Left ventricle myocardium inferior (tissue), 1 donor: ENCODE measurements around the gene NABP1. TPM values are rescaled to one million over a fixed set of nuclear protein-coding genes. Genes with fewer than 3 reads are reported as not detected.
"Not testable (repeated sequence)": the region's sequence is repeated elsewhere in the genome, so short reads cannot be mapped to it uniquely, and the experiment has no call there.

Source experiments
- DNase-seq: peaks from one replicate; pipeline ENCODE4 v3.0.0-alpha.2; 2020
- H3K27ac ChIP-seq: fragments of 200-600 bp; replicated peaks from 2 replicates; pipeline ENCODE4 v1.8.0; 2021
- H3K27me3 ChIP-seq: fragments of 200-600 bp; 2 replicates; pipeline ENCODE4 v1.8.0; 2021; ENCODE audit warnings: low read depth
- H3K36me3 ChIP-seq: fragments of 200-600 bp; 2 replicates; pipeline ENCODE4 v1.8.0; 2021
- H3K4me1 ChIP-seq: fragments of 200-600 bp; 2 replicates; pipeline ENCODE4 v1.8.0; 2021
- H3K4me3 ChIP-seq: fragments of 200-600 bp; 2 replicates; pipeline ENCODE4 v1.8.0; 2021; ENCODE audit warnings: mild to moderate bottlenecking, moderate library complexity
- H3K9me3 ChIP-seq: fragments of 200-600 bp; replicated peaks from 2 replicates; pipeline ENCODE4 v1.8.0; 2021
- CTCF ChIP-seq: fragments of 200-600 bp; IDR thresholded peaks from 2 replicates; pipeline ENCODE4 v1.8.0; 2021; ENCODE audit warnings: antibody characterized with exemption, mild to moderate bottlenecking, borderline replicate concordance
- intact Hi-C: fragments of 100-400 bp; cut with micrococcal nuclease; formaldehyde crosslinking; loops from one replicate; pipeline ENCODE4 v1.11.0; 2022
- total RNA-seq: library from RNA; stranded (reverse); fragmentation: NEBNext Ultra II Directional; extraction: Animal tissue kit (Norgen Biotek cat#: 25700); gene quantifications from one replicate; pipeline ENCODE4 v1.2.1, GENCODE V29; 2021
- donor health status: DM: no; HTN: yes; CAD: no; lungs with severe emphysema.

NABP1 gene
- total RNA-seq, 1 donor from 2014 or later = 3.3 TPM

- H3K4me1 ChIP-seq = peaks cover 3% of the 10 kb centered on the region
- peak overlapping the region; percentile 18 for H3K27ac ChIP-seq
- TF ChIP-seq CTCF = no peak
- intact Hi-C loops = no loop called here
- no peaks in the 10 kb centered on the region for H3K9me3 ChIP-seq
- H3K36me3 ChIP-seq = no peaks in the 10 kb centered on the region
- DNase-seq = no peak
- peaks cover 5% of the 10 kb centered on the region for H3K27me3 ChIP-seq
- H3K4me3 ChIP-seq = no peak overlapping the region
Observed at GRCh38 chr2:191638079-191638801, 39.7 kb upstream of the NABP1 start.

DNA sequence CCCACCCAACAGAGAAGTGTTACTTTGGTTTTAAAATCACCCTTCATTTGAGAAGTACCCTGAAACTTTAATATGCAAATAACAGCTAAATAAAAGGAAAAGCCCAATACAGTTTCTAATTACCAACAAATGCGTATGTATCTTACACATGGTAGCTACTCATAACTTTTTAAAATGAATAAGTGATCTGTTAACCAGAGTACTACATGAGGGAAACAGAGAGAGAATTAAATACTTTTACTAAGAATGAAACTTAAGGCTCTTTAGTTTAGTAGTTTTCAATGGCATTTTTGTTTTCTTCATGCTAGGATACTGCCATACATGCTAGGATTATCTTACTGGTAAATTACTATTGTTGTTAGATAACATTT lies 39.1 kb upstream of the NABP1 start:
- peaks cover 5% of the 10 kb centered on the region for H3K27me3 ChIP-seq
- peaks cover 3% of the 10 kb centered on the region for H3K4me1 ChIP-seq
- DNase-seq = no peak
- intact Hi-C loops = no loop called here
- no peak for TF ChIP-seq CTCF
- no peak overlapping the region for H3K4me3 ChIP-seq
- no peaks in the 10 kb centered on the region for H3K9me3 ChIP-seq
- H3K36me3 ChIP-seq = no peaks in the 10 kb centered on the region
- no peak overlapping the region for H3K27ac ChIP-seq

DNA sequence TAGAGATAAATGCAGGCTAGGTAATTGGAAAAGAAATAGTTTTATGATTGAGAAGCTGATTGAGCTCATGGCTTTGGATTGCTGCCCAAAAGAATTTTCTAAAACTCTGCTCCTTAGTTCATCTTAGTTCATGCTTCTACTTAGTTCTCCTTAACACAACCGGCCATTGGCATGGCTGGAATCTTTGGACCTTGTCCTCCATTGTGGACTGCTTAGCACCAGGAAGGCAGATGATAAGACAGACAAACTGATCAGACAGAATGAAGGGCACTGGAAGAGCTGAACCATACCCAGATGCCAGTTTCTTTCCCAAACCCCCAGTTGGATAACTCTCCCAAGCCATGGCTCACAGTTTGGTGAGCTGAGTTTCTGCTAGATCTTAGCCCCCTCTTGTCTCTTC lies 36.3 kb upstream of the NABP1 start:
- peaks cover under 1% of the 10 kb centered on the region for H3K27me3 ChIP-seq
- H3K27ac ChIP-seq = no peak overlapping the region
- H3K36me3 ChIP-seq = no peaks in the 10 kb centered on the region
- H3K4me3 ChIP-seq = no peak overlapping the region
- DNase-seq = no peak
- TF ChIP-seq CTCF = no peak
- H3K9me3 ChIP-seq = no peaks in the 10 kb centered on the region
- intact Hi-C loops = no loop called here
- peaks cover 3% of the 10 kb centered on the region for H3K4me1 ChIP-seq

DNA sequence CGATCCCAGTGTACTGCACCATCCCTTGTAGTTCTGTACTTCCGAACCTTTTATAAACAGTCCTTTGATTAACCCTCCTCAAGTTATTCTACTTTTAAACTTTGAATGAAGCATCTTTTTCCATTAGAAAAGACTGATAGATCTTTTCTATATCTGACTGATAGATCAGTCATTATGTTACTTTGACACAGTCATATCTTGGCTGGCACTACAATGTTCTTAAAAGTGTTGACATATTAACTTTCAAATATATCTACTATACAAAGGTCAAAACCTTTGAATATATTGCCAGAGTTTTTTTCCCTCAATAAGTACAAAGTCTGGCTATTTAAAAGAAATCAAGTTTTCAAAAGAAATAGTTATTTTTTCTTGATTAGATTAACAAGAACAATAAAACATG lies 35.4 kb upstream of the NABP1 start:
- DNase-seq = no peak
- no peak overlapping the region for H3K27ac ChIP-seq
- no peaks in the 10 kb centered on the region for H3K36me3 ChIP-seq
- H3K9me3 ChIP-seq = no peaks in the 10 kb centered on the region
- no peak for TF ChIP-seq CTCF
- no peaks in the 10 kb centered on the region for H3K27me3 ChIP-seq
- intact Hi-C loops = no loop called here
- no peak overlapping the region for H3K4me3 ChIP-seq
- H3K4me1 ChIP-seq = peaks cover 3% of the 10 kb centered on the region

DNA sequence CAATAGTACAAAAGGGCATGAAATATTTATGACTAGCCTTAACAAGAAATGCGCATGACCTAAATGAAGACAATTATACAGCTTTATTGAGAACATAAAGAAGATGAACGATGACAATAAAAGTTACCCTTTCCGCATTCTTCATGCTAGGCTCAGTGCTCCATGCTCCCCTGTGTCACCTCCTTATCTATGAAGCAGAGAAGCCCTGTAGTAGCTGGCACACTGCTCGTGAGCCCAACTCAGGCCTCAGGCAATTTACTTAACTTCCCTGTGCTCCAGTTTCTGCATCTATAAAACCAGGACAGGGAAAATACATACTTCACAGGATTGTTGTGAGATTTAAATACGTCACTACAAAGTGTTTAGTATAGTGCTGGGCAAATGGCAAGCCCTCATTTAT lies 34.5 kb upstream of the NABP1 start:
- no peaks in the 10 kb centered on the region for H3K27me3 ChIP-seq
- H3K9me3 ChIP-seq = no peaks in the 10 kb centered on the region
- no peak for TF ChIP-seq CTCF
- H3K4me1 ChIP-seq = no peaks in the 10 kb centered on the region
- intact Hi-C loops = no loop called here
- no peaks in the 10 kb centered on the region for H3K36me3 ChIP-seq
- no peak for DNase-seq
- H3K27ac ChIP-seq = no peak overlapping the region
- H3K4me3 ChIP-seq = no peak overlapping the region

GRCh38 chr2:191644613-191645012 lies 33.3 kb upstream of the NABP1 start:
- H3K4me3 ChIP-seq, DNase-seq, H3K36me3 ChIP-seq, H3K4me1 ChIP-seq, H3K9me3 ChIP-seq, intact Hi-C loops, H3K27ac ChIP-seq, H3K27me3 ChIP-seq: not testable (repeated sequence)
